ENCODE data around the gene SCN2A.
"Not testable (repeated sequence)": the region's sequence is repeated elsewhere in the genome, so short reads cannot be mapped to it uniquely, and the experiment has no call there.

Gene SCN2A

DNA sequence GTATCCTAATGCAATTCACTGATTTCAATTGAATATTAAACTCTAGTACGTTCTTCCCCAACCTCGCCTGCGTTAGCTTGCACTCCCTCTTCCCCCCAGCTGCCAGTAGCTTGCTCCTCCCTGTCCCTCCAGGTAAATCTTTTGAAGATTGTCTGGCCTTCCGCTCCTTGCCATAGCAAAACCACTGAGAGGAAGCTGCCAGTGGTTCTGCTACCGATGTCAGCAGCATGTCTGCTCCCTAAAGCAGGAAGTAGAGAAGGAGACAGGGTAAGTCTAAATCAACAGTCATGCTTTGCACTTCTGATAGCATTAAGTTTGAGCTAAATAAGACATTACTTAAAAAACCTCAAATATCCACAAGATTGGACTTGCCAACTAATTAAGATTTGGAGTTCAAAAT lies 89.1 kb downstream of the SCN2A start:
- no peak for DNase-seq (ENCODE audit: low read depth)

GRCh38 chr2:165344276-165344675 lies 105.1 kb downstream of the SCN2A start:
- DNase-seq (ENCODE audit: low read depth): not testable (repeated sequence)

DNA sequence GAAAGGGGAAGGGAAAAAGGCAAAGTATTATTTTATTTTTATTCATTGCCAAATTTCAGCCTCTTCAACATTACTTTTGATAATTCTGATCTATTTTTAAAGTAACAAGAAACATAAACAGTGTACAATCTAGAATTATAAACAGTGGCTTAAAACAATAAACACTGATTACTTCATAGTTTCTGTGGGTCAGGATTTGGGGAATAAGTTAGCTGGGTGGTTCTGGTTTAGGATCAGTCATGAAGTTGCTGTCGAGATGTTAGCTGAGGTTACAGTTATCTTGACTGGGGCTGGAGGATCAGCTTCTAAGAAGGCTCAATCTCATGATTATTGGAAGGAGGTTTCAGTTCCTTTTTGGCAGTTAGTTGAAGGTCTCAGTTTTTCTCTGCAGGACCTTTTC lies 109.2 kb downstream of the SCN2A start:
- no peak for DNase-seq (ENCODE audit: low read depth)

DNA sequence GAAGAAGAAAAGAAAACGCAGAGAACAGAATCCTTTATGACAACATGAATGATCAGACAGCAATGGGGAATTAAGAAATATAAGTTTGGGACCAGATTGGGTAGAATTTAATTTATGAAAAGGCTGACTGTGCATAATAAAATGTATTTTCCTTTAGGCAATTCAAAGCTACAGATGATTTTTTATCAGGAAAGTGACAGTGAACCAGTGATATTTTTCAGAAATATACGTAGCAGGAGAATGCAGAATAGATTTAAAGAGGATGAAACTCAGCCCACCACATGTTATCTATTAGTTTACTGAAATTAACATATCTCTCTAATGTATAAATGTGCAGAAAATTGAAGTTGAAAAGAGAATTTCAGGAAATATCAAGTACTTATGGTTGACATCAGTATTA lies 110.0 kb downstream of the SCN2A start:
- DNase-seq (ENCODE audit: low read depth): no peak

- no peak for DNase-seq (ENCODE audit: low read depth)
Observed at GRCh38 chr2:165357758-165358157, 118.5 kb downstream of the SCN2A start.

GRCh38 chr2:165361514-165361913 lies 122.3 kb downstream of the SCN2A start:
- DNase-seq (ENCODE audit: low read depth): no peak

DNA sequence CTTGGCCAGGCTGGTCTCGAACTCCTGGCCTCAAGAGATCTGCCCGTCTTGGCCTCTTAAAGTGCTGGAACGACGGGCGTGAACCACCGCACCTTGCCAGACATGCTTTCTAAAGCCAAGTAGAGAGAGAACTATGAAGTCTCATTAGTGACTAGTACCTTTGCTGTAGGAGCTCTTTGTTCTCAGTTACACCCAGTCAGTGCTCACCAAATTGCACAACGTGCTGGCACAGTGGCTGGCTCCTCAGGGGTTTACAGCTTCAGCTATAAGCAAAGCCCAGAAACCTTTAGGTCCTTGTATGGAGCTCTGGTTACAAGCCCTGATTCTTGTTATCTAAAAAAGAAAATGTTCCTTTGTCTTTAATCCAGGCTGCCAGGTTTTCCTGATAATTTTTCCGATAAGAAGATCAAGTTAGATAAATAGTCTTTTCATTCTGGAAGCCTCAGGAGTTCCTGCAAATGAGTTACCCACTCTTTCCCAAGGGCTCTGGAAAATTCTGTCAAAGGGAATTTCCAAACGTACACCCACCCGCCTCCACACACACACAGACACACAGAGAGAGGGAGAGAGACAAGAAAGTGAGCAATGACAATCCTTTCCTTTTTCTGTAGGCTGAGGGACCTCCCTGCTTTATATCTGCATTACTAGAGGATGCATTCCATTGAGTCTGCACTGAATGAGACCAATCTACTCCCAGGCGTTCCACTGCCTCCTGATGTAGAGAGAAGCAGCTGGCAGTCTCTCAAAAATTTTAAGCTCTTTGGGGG lies 130.1 kb downstream of the SCN2A start:
- DNase-seq (ENCODE audit: low read depth): no peak

DNA sequence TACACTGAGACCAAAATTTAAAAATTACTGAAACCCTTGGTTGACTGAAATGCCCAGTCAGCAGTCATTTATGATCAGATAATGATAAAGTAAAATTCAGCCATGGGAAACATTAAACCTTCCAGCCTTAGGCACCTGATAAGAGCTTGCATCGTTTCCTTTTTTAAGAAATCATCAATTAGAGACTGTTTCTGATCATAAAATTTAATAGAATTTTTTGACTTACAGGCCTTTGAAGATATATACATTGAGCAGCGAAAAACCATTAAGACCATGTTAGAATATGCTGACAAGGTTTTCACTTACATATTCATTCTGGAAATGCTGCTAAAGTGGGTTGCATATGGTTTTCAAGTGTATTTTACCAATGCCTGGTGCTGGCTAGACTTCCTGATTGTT lies 130.7 kb downstream of the SCN2A start:
- DNase-seq (ENCODE audit: low read depth): no peak

GRCh38 chr2:165371356-165371755 lies 132.1 kb downstream of the SCN2A start:
- DNase-seq (ENCODE audit: low read depth): no peak

DNA sequence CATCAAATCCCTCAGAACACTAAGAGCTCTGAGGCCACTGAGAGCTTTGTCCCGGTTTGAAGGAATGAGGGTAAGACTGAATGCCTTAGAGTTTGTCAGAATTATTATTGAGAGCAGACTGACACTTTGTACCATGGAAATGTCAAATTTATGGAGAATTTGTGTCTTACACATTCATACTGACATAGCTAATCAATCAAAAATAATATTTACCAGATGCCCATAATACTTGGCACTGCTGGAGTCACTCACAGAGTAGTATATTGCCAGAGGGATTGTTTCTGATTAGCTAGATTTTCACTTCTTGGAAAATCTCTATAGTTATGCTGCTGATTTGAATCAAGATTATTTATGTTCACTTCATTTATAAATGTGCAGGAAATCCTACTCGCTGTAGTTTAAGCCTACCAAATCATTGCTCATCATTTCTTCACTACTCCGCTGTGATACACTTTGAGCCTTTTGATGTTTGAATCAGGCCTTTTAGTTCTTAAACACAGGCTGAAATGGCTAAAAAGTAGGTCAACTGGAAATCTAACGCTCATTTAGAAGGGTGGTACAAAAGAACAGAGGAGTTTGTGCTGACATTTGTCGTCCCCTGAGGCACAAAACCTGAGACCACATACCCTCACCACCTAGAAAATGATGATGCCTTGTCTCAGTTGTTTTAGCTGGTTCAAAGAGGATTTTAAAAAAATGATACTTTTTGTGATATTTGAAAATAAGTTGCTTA lies 134.2 kb downstream of the SCN2A start:
- DNase-seq (ENCODE audit: low read depth): no peak

DNA sequence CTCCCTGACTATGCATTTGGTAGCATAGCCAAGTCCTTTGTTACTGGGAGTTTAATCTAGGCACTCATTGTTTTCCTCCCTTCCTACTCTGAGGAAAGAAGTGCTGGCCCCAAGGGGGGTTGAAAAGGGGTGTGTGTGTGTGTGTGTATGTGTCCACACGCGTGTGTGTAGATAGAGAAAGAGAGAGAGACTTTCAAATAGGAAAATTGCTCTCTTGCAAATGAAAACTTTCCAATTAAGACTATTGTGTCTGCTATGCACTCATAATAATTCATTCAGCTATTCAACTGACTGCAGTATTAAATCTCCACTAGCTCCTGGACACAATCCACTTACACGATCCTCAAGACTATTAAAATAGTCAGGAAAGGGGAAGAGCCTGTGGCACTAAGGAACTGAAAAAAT lies 137.4 kb downstream of the SCN2A start:
- no peak for DNase-seq (ENCODE audit: low read depth)

DNA sequence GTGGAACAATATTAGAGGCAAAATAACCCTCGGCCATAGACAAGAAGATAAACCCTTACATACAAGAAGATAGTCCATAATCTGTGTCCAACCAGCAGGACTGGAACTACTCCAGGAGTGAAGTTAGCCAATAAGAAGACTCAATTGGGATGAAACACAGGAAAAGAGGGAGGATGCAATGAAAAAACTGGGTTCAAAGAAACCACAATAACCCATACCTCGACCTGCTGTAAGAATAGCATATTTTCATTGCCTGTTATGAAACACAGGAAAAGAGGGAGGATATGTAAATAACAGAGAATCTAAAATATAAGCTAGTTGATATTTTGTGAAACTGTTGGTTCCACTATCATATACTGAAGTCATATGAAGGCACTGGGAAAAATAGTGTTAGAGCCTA lies 143.1 kb downstream of the SCN2A start:
- no peak for DNase-seq (ENCODE audit: low read depth)

GRCh38 chr2:165390875-165391274 lies 151.7 kb downstream of the SCN2A start:
- no peak for DNase-seq (ENCODE audit: low read depth)

GRCh38 chr2:165391791-165392190 lies 152.6 kb downstream of the SCN2A start:
- DNase-seq (ENCODE audit: low read depth): no peak

GRCh38 chr2:165398603-165399002 lies 159.4 kb downstream of the SCN2A start:
- DNase-seq (ENCODE audit: low read depth): not testable (repeated sequence)

GRCh38 chr2:165401285-165401852 lies 162.2 kb downstream of the SCN2A start:
- DNase-seq (ENCODE audit: low read depth): no peak

DNA sequence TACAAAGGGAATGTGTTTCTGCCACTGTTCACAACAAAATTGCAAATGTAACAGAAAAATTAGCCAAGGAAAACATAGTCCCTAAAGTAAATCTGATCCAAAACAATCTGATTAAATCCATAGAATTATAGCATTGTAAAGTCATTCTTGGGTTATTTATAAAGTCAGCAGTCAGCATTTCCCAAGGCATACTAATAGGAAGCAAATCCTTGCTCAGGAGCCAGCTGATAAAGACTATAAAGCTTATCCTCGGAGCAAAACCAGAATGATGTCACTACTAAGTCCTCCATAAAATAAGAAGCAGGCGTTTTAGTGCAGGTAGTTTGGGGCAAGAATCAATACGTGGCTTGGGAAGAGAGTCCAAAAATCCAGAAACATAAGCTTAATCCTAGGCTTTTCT lies 162.9 kb downstream of the SCN2A start:
- no peak for DNase-seq (ENCODE audit: low read depth)

- DNase-seq (ENCODE audit: low read depth): no peak
Observed at GRCh38 chr2:165406173-165406572, 167.0 kb downstream of the SCN2A start.

GRCh38 chr2:165407466-165407865 lies 168.3 kb downstream of the SCN2A start:
- no peak for DNase-seq (ENCODE audit: low read depth)

DNA sequence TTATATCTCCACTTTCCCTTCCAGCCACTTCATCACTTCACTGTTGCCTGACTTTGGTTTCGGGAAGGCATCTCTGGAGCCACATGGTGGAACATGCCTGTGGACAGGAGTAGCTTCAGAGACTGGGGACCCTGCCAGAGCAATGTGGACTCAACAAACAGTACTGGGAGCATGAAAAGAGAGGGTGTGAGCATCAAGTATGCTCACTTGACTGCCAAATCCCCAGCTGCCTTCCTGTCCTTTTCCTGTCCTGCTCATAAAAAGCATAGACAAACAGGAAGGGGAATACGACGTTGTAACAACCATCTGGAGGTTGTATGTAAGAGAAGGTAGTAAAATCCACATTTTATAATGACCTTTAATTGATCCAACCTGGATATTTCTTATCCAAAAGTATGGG lies 169.0 kb downstream of the SCN2A start:
- no peak for DNase-seq (ENCODE audit: low read depth)

DNA sequence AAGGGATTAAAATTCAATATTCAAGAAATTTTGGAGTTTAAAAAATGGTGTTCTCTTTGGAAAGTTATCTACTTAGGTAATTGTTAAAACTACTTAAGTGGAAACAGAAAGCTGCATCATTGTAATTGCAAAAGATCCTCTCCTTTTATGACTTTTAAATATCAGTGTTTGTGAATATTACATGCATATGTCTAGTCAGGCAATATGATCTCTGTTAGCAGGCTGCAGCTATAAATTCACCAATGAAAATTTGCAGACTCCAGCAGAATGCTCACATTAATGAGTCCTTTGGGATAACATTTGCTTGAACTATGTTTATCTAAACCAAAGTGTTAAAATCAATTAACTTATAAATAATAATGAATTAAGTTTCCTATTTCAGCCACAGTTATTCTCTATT lies 171.1 kb downstream of the SCN2A start:
- no peak for DNase-seq (ENCODE audit: low read depth)

DNA sequence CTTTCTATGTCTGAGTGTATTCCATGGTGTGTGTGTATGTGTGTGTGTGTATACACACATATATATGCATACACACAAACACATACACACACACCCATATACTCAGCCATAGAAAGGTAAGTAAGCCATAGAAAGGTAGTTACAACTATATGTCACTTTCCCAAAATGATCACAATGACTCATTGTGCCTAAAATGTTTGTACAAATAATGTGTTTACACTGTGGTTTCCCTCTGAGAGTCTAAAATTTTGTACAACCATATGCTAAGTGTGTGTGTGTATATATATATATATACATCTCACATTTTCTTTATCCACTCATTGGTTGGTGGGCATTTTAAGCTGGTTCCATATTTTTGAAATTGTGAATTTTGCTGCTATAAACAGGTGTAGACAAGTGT lies 175.0 kb downstream of the SCN2A start:
- no peak for DNase-seq (ENCODE audit: low read depth)

DNA sequence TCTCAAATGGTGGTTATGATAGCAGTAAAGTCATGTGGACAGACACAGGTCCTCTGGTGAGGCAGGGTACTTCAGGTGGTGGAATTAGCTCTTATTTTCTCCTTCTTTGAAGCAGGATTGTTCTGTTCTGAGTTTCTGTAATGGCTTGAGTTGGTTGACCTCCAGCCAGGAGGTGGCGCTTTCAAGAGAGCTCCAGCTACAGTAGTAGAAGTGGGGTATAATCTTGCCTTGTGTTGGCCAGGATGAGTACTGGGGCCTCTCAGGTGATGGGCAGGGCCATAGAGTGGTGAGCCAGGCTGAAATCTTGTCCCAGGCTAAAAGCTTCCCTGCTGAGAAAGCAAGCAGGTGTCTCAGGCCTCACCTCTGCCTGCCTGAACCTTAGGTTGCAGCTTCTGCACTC lies 177.8 kb downstream of the SCN2A start:
- DNase-seq (ENCODE audit: low read depth): no peak

Data from T-helper 22 cell (primary cell).